NCI-H1105 (cell line): ENCODE results near the gene PDZRN4.
A peak's percentile ranks its signal among the peaks of the same experiment; 100 is the strongest.

ENCODE experiments used
- DNase-seq: peaks from one replicate; lab custom pipeline; 2025; lab: John Stamatoyannopoulos, UW

PDZRN4 gene

GRCh38 chr12:41362510-41362909, 174.4 kb downstream of the PDZRN4 start:
- no peak for DNase-seq

GRCh38 chr12:41362931-41363330, 174.8 kb downstream of the PDZRN4 start:
- DNase-seq = no peak

GRCh38 chr12:41364211-41364610, 176.1 kb downstream of the PDZRN4 start:
- no peak for DNase-seq

- peak; percentile 71 for DNase-seq
Measured at GRCh38 chr12:41365653-41366171, 177.6 kb downstream of the PDZRN4 start.

GRCh38 chr12:41367726-41368405, 179.7 kb downstream of the PDZRN4 start:
- no peak for DNase-seq

- DNase-seq = no peak
Measured at GRCh38 chr12:41380878-41381277, 192.8 kb downstream of the PDZRN4 start.

GRCh38 chr12:41402801-41403200, 214.7 kb downstream of the PDZRN4 start:
- no peak for DNase-seq

GRCh38 chr12:41407232-41407799, 219.2 kb downstream of the PDZRN4 start:
- DNase-seq = peak; percentile 59

GRCh38 chr12:41409628-41410027, 221.5 kb downstream of the PDZRN4 start:
- DNase-seq = no peak

- no peak for DNase-seq
Measured at GRCh38 chr12:41418586-41418985, 230.5 kb downstream of the PDZRN4 start.

- DNase-seq = no peak
Measured at GRCh38 chr12:41419131-41419893, 231.2 kb downstream of the PDZRN4 start.

- DNase-seq = no peak
Measured at GRCh38 chr12:41424651-41425050, 236.5 kb downstream of the PDZRN4 start.

GRCh38 chr12:41433460-41433859, 245.3 kb downstream of the PDZRN4 start:
- DNase-seq = no peak

GRCh38 chr12:41436076-41436475, 248.0 kb downstream of the PDZRN4 start:
- peak; percentile 58 for DNase-seq

- DNase-seq = no peak
Measured at GRCh38 chr12:41437563-41437962, 249.4 kb downstream of the PDZRN4 start.

GRCh38 chr12:41438854-41439541, 250.9 kb downstream of the PDZRN4 start:
- no peak for DNase-seq

- DNase-seq = no peak
Measured at GRCh38 chr12:41439801-41440200, 251.7 kb downstream of the PDZRN4 start.

- no peak for DNase-seq
Measured at GRCh38 chr12:41441180-41441579, 253.1 kb downstream of the PDZRN4 start.

- no peak for DNase-seq
Measured at GRCh38 chr12:41442896-41443295, 254.8 kb downstream of the PDZRN4 start.

- DNase-seq = no peak
Measured at GRCh38 chr12:41443690-41444089, 255.6 kb downstream of the PDZRN4 start.

- no peak for DNase-seq
Measured at GRCh38 chr12:41452838-41453407, 264.8 kb downstream of the PDZRN4 start.

GRCh38 chr12:41453409-41453808, 265.3 kb downstream of the PDZRN4 start:
- no peak for DNase-seq
